ENCODE measurements around the gene SLC30A10.

DNA sequence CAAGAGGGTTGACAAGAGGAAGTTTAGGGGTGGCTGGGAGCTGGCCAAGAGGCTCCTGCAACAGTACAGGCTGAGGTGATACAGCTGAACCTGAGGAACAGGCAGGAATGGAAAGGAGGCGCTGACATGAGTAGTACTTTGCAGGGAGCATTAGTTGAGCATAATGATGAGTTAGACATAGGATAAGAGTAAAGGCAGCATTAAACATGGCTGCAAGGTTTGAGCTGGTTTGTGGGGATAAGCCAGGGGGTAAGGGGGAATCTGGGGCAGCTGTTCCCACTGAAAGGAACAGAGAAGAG is 20.6 kb downstream of the SLC30A10 start:
- TF ChIP-seq POLR2AphosphoS5 (IDR thresholded peaks at IDR 0.05; ENCODE audit: borderline replicate concordance, low read depth, low read length) (no peak), EZH2 (IDR thresholded peaks at IDR 0.05) (no peak), FOXP2 (optimal IDR thresholded peaks at IDR 0.05; ENCODE audit: control extremely low read depth, extremely low read length, insufficient read depth) (no peak)
